H1 (cell line): ENCODE results near the gene FAM120C. TPM values are rescaled to one million over a fixed set of nuclear protein-coding genes. Genes with fewer than 3 reads are reported as not detected.

ENCODE experiments used
- CBX8 ChIP-seq: fragments of 300-800, 300-1000 bp; sonication (generic); IDR thresholded peaks from 2 replicates; pipeline ENCODE4 v1.7.1; 2016; ENCODE audit warnings: low read depth, low read length, borderline replicate concordance
- EGR1 ChIP-seq: IDR thresholded peaks from 2 replicates; pipeline ENCODE4 v1.6.1; 2011; ENCODE audit warnings: low read depth, low read length, borderline replicate concordance
- polyA plus RNA-seq, 7 experiments: library from polyadenylated mRNA; depleted of rRNA in 3 of 7; stranded (reverse) in 5 of 7; unstranded in 2 of 7; fragments of >200 nt in 5 of 7; fragments of 200-250 nt in 2 of 7; gene quantifications; 1 replicate in 5 of 7; 2 replicates in 1 of 7; 4 replicates in 1 of 7; pipeline versions ENCODE4 v1.2.1 to v1.2.3, GENCODE V29; 2011 to 2013; ENCODE audit warnings: missing spikeins in 2 of 7, mixed read lengths in 2 of 7
- total RNA-seq: library from RNA; stranded (reverse); fragmentation: NEBNext Ultra II Directional; extraction: Animal tissue kit (Norgen Biotek cat#: 25700); gene quantifications from 2 replicates; pipeline ENCODE4 v1.2.1, GENCODE V29; 2021

FAM120C gene
- total and polyA plus RNA-seq, 2 of the 8 experiments (the other 6 are each of a cell fraction or from before 2014, with no cell fraction given) = 4.4 to 8.1 TPM

GRCh38 chrX:54181202-54181953 is 1.7 kb downstream of the FAM120C start (continued):
- TF ChIP-seq EGR1 = no peak
- no peak for TF ChIP-seq CBX8
